SK-N-SH (cell line): Measurements from ENCODE around the gene TAOK3. TPM values are rescaled to one million over a fixed set of nuclear protein-coding genes. Genes with fewer than 3 reads are reported as not detected.
A peak's percentile ranks its signal among the peaks of the same experiment; 100 is the strongest.

Experiments used
- CTCF ChIA-PET: fragments of 300-600, 350-600 bp; formaldehyde crosslinking; extraction: SDS; loops from one replicate; lab custom pipeline; 2021; lab: Yijun Ruan, JAX
- POLR2A ChIA-PET: fragments of 350-600 bp; sonication (Branson Sonifier 250); formaldehyde crosslinking; extraction: SDS; loops from one replicate; lab custom pipeline; 2020; ENCODE audit warnings: antibody characterized with exemption, inconsistent platforms; lab: Yijun Ruan, JAX
- DNase-seq: peaks from one replicate; pipeline ENCODE4 v3.0.0; 2012
- H2AFZ ChIP-seq: fragments of 200-600 bp; sonication (generic); 2 replicates; pipeline ENCODE4 v1.8.1; 2016; ENCODE audit warnings: antibody characterized with exemption, mild to moderate bottlenecking, low read depth
- H3F3A ChIP-seq: fragments of 200-600 bp; sonication (generic); replicated peaks from 2 replicates; pipeline ENCODE3; 2016; ENCODE audit warnings: antibody characterized with exemption, mild to moderate bottlenecking; ENCODE audit not compliant: insufficient read depth
- H3K27ac ChIP-seq, 2 experiments: fragments of 200-500 bp in 1 of 2; fragments of 200-600 bp in 1 of 2; sonication (Bioruptor generic) in 1 of 2; sonication (generic), shearing (Covaris generic) in 1 of 2; 2 replicates each; pipeline versions ENCODE4 v1.5.1 to v1.6.1; 2014 to 2016; ENCODE audit warnings: low read depth in 2 of 2, inconsistent platforms in 1 of 2, low read length in 1 of 2, mild to moderate bottlenecking in 1 of 2, mixed read lengths in 1 of 2
- H3K27me3 ChIP-seq: fragments of 200-600 bp; sonication (generic), shearing (Covaris generic); 2 replicates; pipeline ENCODE4 v1.6.1; 2016; ENCODE audit warnings: mixed run types; ENCODE audit not compliant: insufficient read depth
- H3K36me3 ChIP-seq, 2 experiments: fragments of 200-500 bp in 1 of 2; fragments of 200-600 bp in 1 of 2; sonication (Bioruptor generic) in 1 of 2; sonication (generic) in 1 of 2; replicated peaks in 1 of 2; 2 replicates each; pipeline versions ENCODE3 to v1.5.1; 2014 to 2016; ENCODE audit warnings: low read length in 1 of 2, mild to moderate bottlenecking in 1 of 2; ENCODE audit not compliant: insufficient read depth in 2 of 2, control insufficient read depth in 1 of 2
- H3K4me1 ChIP-seq, 2 experiments: fragments of 200-500 bp in 1 of 2; fragments of 200-600 bp in 1 of 2; sonication (Bioruptor generic) in 1 of 2; sonication (generic), shearing (Covaris generic) in 1 of 2; 2 replicates each; pipeline versions ENCODE4 v1.5.1 to v1.6.1; 2014 to 2016; ENCODE audit warnings: low read depth in 1 of 2, low read length in 1 of 2, mixed run types in 1 of 2; ENCODE audit not compliant: insufficient read depth in 2 of 2, control insufficient read depth in 1 of 2
- H3K4me2 ChIP-seq: fragments of 200-600 bp; sonication (generic), shearing (Covaris generic); 2 replicates; pipeline ENCODE4 v1.6.1; 2017; ENCODE audit warnings: mixed run types
- H3K4me3 ChIP-seq, 2 experiments: fragments of 200-500 bp in 1 of 2; fragments of 200-600 bp in 1 of 2; sonication (Bioruptor generic) in 1 of 2; sonication (generic), shearing (Covaris generic) in 1 of 2; 2 replicates each; pipeline versions ENCODE4 v1.5.1 to v1.8.1; 2014 to 2016; ENCODE audit warnings: low read depth in 2 of 2, inconsistent platforms in 1 of 2, low read length in 1 of 2, mild to moderate bottlenecking in 1 of 2, mixed read lengths in 1 of 2, moderate library complexity in 1 of 2
- H3K79me2 ChIP-seq: fragments of 200-600 bp; sonication (generic); 2 replicates; pipeline ENCODE4 v1.8.1; 2017; ENCODE audit warnings: mild to moderate bottlenecking; ENCODE audit not compliant: insufficient read depth
- H3K9ac ChIP-seq: fragments of 200-600 bp; sonication (generic); 2 replicates; pipeline ENCODE4 v1.6.1; 2017; ENCODE audit warnings: mixed run types
- H3K9me2 ChIP-seq: fragments of 200-600 bp; sonication (generic); 2 replicates; pipeline ENCODE4 v1.6.1; 2017; ENCODE audit warnings: mixed run types
- H3K9me3 ChIP-seq: fragments of 200-600 bp; sonication (generic); 2 replicates; pipeline ENCODE4 v1.6.1; 2017; ENCODE audit warnings: mixed run types, mild to moderate bottlenecking, moderate library complexity
- H4K20me1 ChIP-seq: fragments of 200-600 bp; sonication (generic); 2 replicates; pipeline ENCODE4 v1.6.1; 2017; ENCODE audit warnings: mild to moderate bottlenecking, mixed run types; ENCODE audit not compliant: insufficient read depth
- EP300 ChIP-seq, 2 experiments: IDR thresholded peaks; 2 replicates each; pipeline versions ENCODE4 v1.4.0 to v1.6.1; 2012; ENCODE audit warnings: borderline replicate concordance in 1 of 2, low read depth in 1 of 2, low read length in 1 of 2
- FOSL2 ChIP-seq: IDR thresholded peaks from 2 replicates; pipeline ENCODE4 v1.4.0; 2012; ENCODE audit warnings: low read depth, mild to moderate bottlenecking, moderate library complexity, borderline replicate concordance
- GATA2 ChIP-seq: sonication (generic); formaldehyde crosslinking; IDR thresholded peaks from 2 replicates; pipeline ENCODE4 v1.5.0; 2020; ENCODE audit warnings: mild to moderate bottlenecking, missing genetic modification reagents
- IRF3 ChIP-seq: fragments of 150-350 bp; IDR thresholded peaks from 2 replicates; pipeline ENCODE4 v1.6.1; 2016; ENCODE audit warnings: mild to moderate bottlenecking, low read depth, low read length
- JUND ChIP-seq: IDR thresholded peaks from 2 replicates; pipeline ENCODE4 v1.4.0; 2012
- MAX ChIP-seq: IDR thresholded peaks from 2 replicates; pipeline ENCODE4 v1.4.0; 2012; ENCODE audit warnings: low read depth
- RAD21 ChIP-seq: IDR thresholded peaks from 2 replicates; pipeline ENCODE4 v1.6.1; 2012; ENCODE audit warnings: mild to moderate bottlenecking, low read length
- RXRA ChIP-seq: IDR thresholded peaks from 2 replicates; pipeline ENCODE4 v1.4.0; 2012; ENCODE audit warnings: low read depth, mild to moderate bottlenecking, borderline replicate concordance
- SMC3 ChIP-seq: IDR thresholded peaks from 2 replicates; pipeline ENCODE4 v1.6.1; 2012; ENCODE audit warnings: low read depth, low read length, improper control_type of control experiment
- TCF12 ChIP-seq: IDR thresholded peaks from 2 replicates; pipeline ENCODE4 v1.4.0; 2012
- WGBS: methylation state at CpG from one replicate; pipeline ENCODE4 v1.1.6; 2017; ENCODE audit warnings: low lambda C conversion rate; 5-methylcytosine and 5-hydroxymethylcytosine counted together
- polyA plus RNA-seq, 3 experiments: library from polyadenylated mRNA; depleted of rRNA; stranded (reverse); fragments of >200 nt; gene quantifications; 2 replicates each; pipeline ENCODE4 v1.2.3, GENCODE V29; 2012

The TAOK3 gene
- polyA plus RNA-seq, 1 of the 3 experiments (the other 2 are of a cell fraction): 18.1 TPM

DNA sequence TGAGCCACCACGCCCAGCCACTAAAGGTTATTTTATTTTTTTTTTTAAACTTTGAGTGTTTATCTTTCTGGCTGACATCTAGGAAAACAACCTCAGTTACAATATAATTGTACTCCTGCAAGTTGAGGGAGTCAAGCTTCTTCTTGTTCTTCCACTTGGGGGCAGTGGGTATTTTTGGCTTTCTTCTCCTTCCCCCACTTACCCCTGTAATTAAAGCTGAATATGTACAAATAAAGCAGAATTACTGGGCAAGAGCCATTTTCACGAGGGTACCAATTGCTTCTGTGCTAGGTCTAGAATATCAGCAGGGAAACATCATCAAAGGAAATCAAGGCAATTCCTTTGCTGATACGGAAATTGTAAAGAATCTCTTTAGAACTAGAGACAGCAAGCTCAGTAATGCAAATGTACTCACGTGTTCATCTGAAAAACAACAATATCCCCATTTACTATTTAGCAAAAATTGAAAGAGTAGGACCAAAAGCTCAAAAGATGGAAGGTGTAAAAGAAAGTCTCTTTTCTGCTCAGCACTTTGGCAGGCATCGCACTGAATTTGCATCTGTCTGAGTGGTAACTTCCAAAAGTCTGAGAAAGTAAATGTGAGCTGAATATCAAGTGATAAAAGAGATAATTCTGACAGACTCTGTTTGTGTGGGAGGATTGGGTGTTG lies 72.8 kb downstream of the TAOK3 start:
- Histone ChIP-seq H3K9me2 (no peaks in the 10 kb centered on the region), H3F3A (peaks cover 4% of the 10 kb centered on the region), H3K36me3 (no peaks in the 10 kb centered on the region), H3K27me3 (no peaks in the 10 kb centered on the region), H3K4me3 (no peak overlapping the region), H3K4me2 (no peak overlapping the region), H2AFZ (no peak overlapping the region), H3K27ac (no peak overlapping the region), H4K20me1 (no peaks in the 10 kb centered on the region), H3K9me3 (no peaks in the 10 kb centered on the region)
- DNase-seq: no peak
- 86% methylated on average over 5 of the region's 5 CpGs for WGBS
- ChIA-PET POLR2A (no interaction called here), CTCF (interaction anchor here (0.8 to 1.4 kb wide), 2 partner anchors 46 to 76 kb away, joined by 3 to 9 read pairs; partner anchors contain the start of gene SUDS3)
- 0 out of 2 replicates have a peak, but pooled peaks have one; percentile 16 for TF ChIP-seq SMC3
- TF ChIP-seq RAD21: peak; percentile 44
- no peak for TF ChIP-seq FOSL2
- TF ChIP-seq, all 33 proteins: peak for 2
- Histone ChIP-seq H3K79me2 (peaks cover 16% of the 10 kb centered on the region), H3K4me1 (peaks cover 5 to 7% of the 10 kb centered on the region in 2 experiments; a peak in 2 of 4 replicates), H3K9ac (no peak overlapping the region)

GRCh38 chr12:118297284-118297683 lies 75.4 kb downstream of the TAOK3 start:
- Histone ChIP-seq H3K9ac (no peak overlapping the region), H4K20me1 (no peaks in the 10 kb centered on the region), H3K36me3 (no peaks in the 10 kb centered on the region), H3K27ac (no peak overlapping the region), H3K79me2 (peaks cover 4% of the 10 kb centered on the region; the same call in 1 of the 2 replicates), H2AFZ (no peak overlapping the region), H3K27me3 (no peaks in the 10 kb centered on the region), H3K4me3 (no peak overlapping the region), H3K4me1 (peaks cover 4% of the 10 kb centered on the region in 2 experiments; a peak in 2 of 4 replicates), H3K4me2 (no peak overlapping the region), H3F3A (peaks cover 10% of the 10 kb centered on the region), H3K9me2 (no peaks in the 10 kb centered on the region), H3K9me3 (no peaks in the 10 kb centered on the region)
- 100% methylated on average over 2 of the region's 2 CpGs for WGBS
- ChIA-PET POLR2A (no interaction called here), CTCF (no interaction called here)
- DNase-seq: no peak
- TF ChIP-seq FOSL2 (no peak), IRF3 (no peak), MAX (no peak), EP300 (IDR thresholded peaks at IDR 0.05; ENCODE audit: borderline replicate concordance in 1 of 2, low read depth in 1 of 2, low read length in 1 of 2) (no peak), JUND (no peak), GATA2 (CRISPR knock-in tag) (no peak)

GRCh38 chr12:118292836-118293235 lies 79.9 kb downstream of the TAOK3 start:
- H3K27me3 ChIP-seq: no peaks in the 10 kb centered on the region
- H3K4me2 ChIP-seq: no peak overlapping the region
- DNase-seq: no peak
- CTCF ChIA-PET: no interaction called here
- peaks cover 14% of the 10 kb centered on the region for H3F3A ChIP-seq
- H3K27ac ChIP-seq: no peak overlapping the region
- no peaks in the 10 kb centered on the region for H3K9me2 ChIP-seq
- H3K9ac ChIP-seq: no peak overlapping the region
- no peaks in the 10 kb centered on the region for H4K20me1 ChIP-seq
- H2AFZ ChIP-seq: no peak overlapping the region
- POLR2A ChIA-PET: no interaction called here
- no peaks in the 10 kb centered on the region for H3K36me3 ChIP-seq
- H3K4me1 ChIP-seq: 0 out of 4 replicates have a peak, but pooled peaks cover 0 to 8% of the 10 kb centered on the region in 2 experiments
- H3K9me3 ChIP-seq: no peaks in the 10 kb centered on the region
- WGBS: 95% methylated on average over 1 of the region's 1 CpG
- peaks cover 4% of the 10 kb centered on the region; the same call in 1 of the 2 replicates for H3K79me2 ChIP-seq
- no peak overlapping the region for H3K4me3 ChIP-seq
- TF ChIP-seq RXRA (no peak), TCF12 (no peak), JUND (no peak)
